Stimulated activated CD8-positive, alpha-beta memory T cell treated with anti-CD3 and anti-CD28 coated beads, Interleukin-4, amount 100 ng/mL, for 48 hours (primary cell): ENCODE data around the gene PAXIP1.
A peak's percentile ranks its signal among the peaks of the same experiment; 100 is the strongest.

Experiments used
- DNase-seq: peaks from one replicate; pipeline ENCODE4 v3.0.0-alpha.2; 2020

Gene PAXIP1

DNA sequence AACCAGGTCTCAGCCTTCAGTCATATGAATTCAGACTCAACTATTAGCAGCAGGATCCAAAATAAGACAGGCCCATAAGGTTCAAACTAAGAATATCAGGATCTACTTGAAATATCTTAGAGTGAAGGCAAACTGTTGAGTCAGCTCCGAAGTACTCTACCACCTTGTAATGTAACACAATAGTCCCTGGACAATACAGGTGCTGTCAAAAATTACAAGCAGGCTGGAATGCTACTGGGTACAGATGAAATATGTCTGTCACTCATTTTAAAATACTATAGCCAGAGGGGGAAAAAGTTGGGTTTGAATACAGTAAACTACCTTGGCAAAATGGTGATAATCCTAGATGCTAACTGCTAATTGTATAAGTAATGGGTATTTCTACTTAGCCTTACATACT, 6.8 kb downstream of the PAXIP1 start:
- DNase-seq: no peak

GRCh38 chr7:154994996-154995395, 7.9 kb downstream of the PAXIP1 start:
- DNase-seq: no peak

- DNase-seq: no peak
These were observed 11.9 kb downstream of the PAXIP1 start for GRCh38 chr7:154990964-154991540.

DNA sequence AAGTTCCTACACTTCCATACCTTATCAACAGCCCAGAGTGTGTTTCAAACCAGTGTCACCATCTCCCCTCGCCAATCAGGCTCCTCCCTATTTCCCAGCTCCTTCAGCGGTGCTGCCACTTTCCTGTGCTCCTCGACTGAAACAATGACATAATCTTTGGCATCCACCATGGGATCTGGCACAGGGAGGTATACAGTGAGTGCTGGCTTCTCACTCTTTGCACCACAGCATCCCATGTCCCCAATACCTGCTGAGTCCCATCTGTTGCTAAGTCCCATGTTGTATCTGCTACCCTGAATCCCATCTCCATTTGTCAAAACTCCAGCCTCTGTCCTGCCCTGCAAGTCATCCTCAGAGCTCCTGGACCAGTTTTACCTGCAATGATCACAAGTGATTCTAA, 15.4 kb downstream of the PAXIP1 start:
- DNase-seq: no peak

DNA sequence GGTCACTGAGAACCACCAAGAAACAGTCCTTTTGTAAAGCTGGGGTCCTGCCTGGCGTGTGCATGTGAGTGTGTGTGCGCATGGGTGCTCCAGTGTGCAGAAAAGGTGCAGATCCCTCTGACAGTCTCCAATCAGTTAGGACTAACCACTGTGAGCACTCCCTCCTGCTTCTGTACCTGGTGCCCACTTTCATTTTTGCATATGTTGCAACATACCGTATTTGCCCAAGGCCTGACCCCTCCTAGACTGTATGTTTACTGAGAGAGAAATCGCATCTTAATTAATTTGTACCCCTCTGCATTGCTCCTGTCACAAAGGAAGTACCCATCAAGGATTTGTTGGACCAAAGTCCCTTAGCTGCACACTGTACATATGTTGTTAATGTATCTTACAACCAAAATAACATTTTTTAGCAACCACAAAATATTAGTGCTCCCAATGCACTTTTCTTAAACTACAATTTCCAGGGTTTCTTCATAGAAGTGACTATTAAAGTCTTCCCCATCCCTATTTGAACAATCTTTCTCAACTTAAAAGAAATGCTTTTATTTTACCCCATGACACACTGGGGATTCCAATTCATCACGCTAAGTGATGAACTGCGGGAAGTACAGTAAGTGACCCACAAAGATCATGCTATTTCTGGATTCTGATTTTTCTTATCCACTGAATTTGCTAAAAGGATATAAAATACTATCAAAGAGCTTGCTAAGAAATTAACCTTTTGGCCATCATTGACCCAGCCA, 16.6 kb downstream of the PAXIP1 start:
- no peak for DNase-seq

DNA sequence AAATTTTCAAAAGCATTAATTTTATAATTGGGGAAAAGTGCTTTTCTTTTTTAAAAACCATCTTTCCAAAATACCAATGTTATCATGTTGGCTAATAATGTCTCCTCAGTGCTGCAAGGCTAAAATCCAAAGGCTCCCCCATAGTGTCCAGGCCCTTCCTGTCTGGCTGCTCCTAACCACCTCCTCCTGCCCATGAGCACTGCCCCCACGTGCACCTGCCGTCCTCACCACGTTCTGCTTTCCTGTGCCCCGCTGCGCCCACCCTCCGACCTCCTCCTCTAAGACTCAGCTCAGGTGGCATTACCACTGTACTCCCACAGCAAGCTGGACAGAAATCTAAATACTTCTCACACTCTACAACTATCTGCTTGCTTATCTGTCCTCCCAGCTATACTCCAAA, 17.7 kb downstream of the PAXIP1 start:
- no peak for DNase-seq

GRCh38 chr7:154984601-154985188, 18.2 kb downstream of the PAXIP1 start:
- DNase-seq: no peak

DNA sequence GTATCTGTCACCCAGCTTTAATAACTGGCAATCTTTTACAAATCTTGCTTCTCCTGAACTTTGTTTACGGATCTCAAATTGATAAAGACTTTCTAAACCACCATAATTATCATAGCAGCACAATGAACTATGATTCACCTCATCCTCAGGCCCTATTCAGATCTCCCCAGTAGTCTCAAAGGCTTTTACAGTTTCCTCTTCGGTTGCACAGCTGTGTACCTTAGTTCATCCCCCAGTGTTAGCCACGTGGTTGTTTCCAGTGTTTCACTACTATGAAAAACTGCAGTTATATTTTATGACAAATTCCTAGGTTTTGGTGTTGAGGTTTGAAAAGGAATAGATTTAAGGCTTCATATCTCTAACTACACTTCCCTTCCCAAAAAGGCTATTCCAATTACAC, 24.9 kb downstream of the PAXIP1 start:
- no peak for DNase-seq

GRCh38 chr7:154977250-154977649, 25.7 kb downstream of the PAXIP1 start:
- no peak for DNase-seq

DNA sequence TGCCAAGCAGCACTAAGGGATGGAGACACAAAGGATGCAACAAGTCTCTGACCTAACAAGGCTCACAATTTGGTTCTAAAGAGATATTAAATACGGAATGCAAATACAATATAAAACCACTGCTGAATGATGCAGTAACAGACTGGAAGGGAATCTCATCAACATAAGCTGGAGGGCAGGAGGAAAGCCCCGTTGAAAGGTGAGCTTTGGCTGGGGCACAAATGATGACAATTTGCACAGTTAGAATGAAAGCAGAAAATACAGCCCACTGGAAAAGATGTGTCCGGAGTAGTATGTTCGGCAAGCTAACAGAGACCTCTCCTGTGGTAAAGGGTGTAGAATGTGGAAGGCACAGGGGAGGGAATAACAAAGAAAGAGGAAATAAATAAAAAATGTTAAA, 26.1 kb downstream of the PAXIP1 start:
- DNase-seq: no peak

DNA sequence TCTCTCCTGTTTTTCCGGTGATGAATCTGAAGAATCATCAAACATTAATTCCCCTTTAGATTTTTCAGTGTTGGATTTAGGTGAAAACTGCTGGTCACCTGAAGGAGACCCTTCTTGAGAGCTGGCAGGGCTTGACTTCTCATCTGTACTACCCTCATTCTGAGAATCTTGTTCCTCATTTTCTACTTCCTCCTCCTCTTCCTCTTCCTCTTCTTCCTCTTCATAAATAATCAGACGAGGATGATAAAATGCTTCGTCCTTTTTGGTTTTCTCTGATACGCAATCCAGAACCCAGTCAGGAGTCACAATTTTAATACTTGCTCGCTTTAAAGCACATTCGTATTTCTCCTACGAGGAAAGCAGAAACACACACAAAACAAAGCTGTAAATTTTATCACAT, 26.9 kb downstream of the PAXIP1 start:
- DNase-seq: no peak

- no peak for DNase-seq
These were observed 29.5 kb downstream of the PAXIP1 start for GRCh38 chr7:154973381-154973780.

- DNase-seq: no peak
These were observed 34.5 kb downstream of the PAXIP1 start for GRCh38 chr7:154968336-154969001.

DNA sequence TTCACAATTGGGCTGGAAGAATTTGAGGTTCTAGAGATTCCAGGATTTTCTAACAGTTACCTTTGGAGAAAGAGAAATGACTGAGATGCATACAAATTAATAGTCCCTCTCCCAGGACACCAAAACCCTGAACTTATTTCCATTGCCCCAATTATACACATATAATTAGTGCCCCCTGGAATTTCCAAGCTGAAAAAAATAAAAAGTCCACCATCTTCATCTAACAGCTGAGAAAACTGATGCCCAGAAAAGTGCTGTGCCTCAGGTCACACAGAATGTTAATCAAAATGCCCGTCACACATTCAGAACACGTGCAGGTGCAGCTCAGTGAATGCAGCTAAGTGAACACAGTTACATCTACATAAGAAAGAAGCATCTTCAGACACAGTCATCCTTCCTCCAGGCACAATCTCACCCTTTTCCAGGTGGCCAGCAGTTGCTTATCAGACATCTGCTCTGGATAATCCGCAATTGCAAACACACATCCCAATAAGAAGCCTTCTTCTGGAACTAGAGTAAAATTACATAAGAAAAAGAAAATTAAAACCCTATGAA, 35.4 kb downstream of the PAXIP1 start:
- DNase-seq: no peak

DNA sequence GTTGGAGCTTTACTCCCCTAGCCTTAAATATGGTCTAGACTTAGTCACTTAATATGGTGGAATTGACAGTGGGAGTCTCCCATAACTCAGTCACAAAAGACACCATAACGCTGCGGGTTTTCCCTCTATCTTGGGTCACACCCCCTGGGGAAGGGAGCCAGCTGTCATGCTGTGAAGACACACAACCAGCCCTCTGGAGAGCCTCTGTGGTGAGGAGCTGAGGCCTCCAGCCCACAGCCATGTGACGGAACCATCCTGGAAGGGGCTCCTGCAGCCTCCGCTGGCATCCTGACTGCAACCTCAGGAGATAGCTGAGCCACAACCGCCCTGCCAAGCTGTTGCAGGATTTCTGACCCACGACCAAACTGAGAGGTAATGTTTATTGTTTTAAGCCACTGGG, 37.9 kb downstream of the PAXIP1 start:
- DNase-seq: no peak

- DNase-seq: no peak
These were observed 42.7 kb downstream of the PAXIP1 start for GRCh38 chr7:154960063-154960790.

DNA sequence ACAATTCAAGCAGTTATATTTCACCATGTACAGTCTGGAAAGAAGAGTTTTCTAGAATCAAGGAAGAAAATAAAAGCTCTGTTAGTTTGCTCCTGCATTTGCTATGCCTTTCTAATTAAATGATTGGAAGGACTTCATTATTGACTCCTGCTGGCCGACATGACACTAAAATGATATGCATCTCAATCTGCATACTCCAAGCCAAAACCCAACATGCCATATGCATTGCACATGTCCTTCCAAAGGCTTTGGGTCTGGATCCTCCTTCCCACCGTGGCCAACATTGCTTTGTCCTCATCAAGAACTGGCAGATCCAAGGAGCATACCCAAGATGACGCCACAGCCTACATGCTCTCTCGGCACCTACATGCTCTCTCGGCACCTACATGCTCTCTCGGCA, 46.5 kb downstream of the PAXIP1 start:
- DNase-seq: no peak

GRCh38 chr7:154953006-154953684, 49.8 kb downstream of the PAXIP1 start:
- peak; percentile 88 for DNase-seq

DNA sequence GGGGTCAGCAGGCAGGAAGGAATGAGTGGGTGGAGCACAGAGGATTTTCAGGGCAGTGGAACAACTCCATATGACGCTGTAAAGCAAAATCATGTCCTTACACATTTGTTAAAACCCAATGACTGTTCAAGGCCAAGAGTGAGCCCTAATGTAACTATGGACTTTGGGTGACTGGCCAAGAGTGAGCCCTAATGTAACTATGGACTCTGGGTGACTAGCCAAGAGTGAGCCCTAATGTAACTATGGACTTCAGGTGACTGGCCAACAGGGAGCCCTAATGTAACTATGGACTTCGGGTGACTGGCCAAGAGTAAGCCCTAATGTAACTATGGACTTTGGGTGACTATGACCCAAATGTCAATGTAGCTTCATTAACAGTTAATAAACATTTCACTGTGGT, 52.0 kb downstream of the PAXIP1 start:
- DNase-seq: no peak

DNA sequence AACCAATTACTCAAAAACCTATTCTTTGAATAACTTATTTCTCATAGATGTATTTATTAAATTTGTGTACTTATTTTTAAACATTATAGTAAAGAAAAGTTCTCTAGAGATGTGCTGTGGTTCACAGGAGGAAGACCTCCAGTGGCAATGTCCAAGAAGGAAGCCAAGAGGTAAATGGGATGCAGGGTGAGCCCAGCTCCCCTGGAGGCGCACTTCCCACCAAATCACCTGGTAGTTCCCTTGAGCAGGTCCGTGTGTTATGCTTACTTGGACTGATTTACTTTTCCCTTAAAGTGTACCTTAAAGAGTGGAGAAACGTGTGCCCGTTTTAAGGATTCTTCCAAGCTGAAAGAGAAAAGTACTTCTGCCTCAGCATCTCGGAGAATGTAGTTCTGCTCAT, 55.3 kb downstream of the PAXIP1 start:
- DNase-seq: no peak

DNA sequence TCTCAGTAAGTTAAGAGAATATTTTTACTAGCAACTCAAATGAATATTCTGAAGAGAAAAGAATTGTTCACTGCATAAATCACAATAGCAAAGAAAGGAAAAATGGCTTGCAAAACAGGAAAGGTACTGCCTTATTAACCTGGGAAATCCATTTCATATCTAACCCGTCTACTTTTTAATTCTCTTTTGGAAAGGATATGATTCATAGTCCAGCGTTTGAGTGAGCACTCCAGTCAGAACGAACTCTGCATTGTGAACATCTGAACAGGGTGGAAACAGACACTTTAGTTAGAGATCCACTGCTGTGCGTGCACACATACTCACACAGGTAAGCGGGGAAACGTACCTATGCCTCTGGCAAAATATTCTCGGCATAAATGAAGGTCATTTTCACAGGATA, 56.8 kb downstream of the PAXIP1 start:
- no peak for DNase-seq

DNA sequence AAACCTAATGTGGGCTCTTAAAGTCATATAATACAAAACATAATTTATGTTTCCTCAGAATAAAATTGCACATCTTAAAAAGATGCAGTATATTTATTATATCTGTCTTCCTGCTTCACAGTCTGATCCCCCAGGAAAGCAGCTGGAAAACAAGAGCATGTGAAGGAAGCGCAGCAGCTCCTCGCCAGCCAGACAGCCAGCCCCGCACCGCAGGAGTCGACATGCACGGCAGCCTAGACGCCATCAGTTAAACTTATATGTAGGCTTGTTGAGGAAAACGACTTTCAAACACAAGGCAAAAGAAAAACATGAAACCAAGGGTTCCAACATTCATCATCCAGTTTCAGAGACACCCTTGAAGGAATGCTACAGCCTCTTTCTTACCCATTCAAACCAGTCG, 59.0 kb downstream of the PAXIP1 start:
- DNase-seq: no peak
